Endometrium (tissue), 2 donors: ENCODE measurements around the gene FMN1.

Experiments
- FAIRE-seq: peaks from 2 replicates; lab custom pipeline; 2012; peaks lifted over from hg19 to GRCh38; lab: Jason Lieb, UNC
- donor health status: control.
- donor health status: control.

FMN1 gene

DNA sequence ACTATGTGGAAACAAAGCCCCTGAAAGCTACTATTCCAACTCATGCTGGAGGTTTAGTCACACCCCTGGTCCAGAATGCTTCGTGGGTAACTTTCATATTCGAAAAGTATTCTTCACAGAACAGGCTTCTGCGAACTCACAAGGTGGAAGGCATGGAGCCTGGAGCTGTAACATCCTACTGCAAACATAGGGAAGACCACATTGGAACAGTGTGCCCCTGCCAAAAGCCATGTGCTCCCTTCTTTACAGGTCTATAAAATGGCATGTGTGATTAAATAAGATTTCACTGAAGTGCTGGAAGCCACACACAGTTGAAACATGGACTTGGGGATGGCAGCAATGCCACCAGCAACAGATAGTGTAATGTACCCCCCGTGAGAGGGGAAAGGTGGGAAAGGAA, 370.8 kb downstream of the FMN1 start:
- FAIRE-seq: no peak

GRCh38 chr15:32822739-32823138, 371.8 kb downstream of the FMN1 start:
- no peak for FAIRE-seq

GRCh38 chr15:32819448-32819847, 375.1 kb downstream of the FMN1 start:
- no peak for FAIRE-seq

- peak; percentile 8 for FAIRE-seq
Observed at GRCh38 chr15:32818758-32819447, 375.6 kb downstream of the FMN1 start.

DNA sequence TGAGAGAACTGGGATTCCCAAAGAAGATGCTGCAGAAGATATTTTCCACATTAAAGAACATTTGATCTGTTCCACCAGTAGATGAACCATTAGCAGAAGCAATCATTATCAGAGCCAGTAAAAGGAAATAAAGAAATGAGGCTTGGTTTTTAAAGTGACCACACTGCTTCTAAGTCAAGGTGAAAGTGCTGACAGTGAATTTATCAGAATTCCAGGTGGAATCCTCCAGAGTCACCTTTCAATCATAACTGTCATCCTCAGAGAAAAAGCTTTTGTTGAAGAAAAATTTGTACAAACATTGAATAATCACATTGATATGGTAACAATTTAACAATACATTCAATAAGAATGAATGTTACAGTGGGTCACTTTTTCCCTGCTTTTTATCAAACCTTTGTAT, 376.9 kb downstream of the FMN1 start:
- FAIRE-seq: no peak

DNA sequence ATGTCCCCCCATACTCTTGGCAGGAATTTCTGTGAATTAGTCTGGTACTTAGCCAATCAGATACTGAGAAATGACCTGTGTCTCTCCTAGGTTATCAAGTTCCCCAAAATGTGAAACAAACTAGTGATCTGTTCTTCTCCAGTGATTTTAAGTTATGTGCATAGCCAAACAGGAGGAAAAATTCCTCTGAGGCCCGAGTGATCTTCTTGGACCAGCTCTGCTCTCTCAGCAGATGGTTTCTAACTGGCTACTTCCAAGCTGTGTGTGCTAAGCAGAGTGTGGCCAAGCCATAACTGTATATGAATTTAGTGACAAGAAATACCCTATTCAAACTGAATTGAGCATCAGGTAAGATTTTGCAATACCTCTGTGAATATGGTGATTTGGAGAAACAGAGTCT, 387.2 kb downstream of the FMN1 start:
- no peak for FAIRE-seq

DNA sequence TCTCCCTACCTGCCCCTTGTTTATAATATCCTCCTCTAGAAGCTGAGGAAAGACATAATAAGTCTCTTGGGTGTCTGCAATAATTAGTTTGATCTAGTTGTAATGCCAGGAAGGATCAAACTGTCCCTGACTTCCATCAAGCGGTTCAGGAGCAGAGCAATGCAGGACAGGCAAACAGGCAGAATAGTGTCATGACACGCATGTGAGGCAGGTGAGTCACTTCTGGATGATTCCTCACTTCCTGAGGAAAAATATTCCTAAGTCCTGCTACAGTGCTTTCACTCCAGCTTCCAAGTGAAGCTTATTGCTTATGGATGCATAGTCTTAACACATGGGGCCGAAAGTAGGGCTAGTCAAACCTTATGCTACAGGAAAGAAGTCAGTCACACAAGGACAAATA, 390.9 kb downstream of the FMN1 start:
- FAIRE-seq: no peak

GRCh38 chr15:32802286-32802936, 392.1 kb downstream of the FMN1 start:
- FAIRE-seq: no peak

GRCh38 chr15:32799936-32800535, 394.5 kb downstream of the FMN1 start:
- FAIRE-seq: no peak

GRCh38 chr15:32796856-32797255, 397.7 kb downstream of the FMN1 start:
- FAIRE-seq: no peak

GRCh38 chr15:32794973-32795372, 399.5 kb downstream of the FMN1 start:
- FAIRE-seq: no peak

DNA sequence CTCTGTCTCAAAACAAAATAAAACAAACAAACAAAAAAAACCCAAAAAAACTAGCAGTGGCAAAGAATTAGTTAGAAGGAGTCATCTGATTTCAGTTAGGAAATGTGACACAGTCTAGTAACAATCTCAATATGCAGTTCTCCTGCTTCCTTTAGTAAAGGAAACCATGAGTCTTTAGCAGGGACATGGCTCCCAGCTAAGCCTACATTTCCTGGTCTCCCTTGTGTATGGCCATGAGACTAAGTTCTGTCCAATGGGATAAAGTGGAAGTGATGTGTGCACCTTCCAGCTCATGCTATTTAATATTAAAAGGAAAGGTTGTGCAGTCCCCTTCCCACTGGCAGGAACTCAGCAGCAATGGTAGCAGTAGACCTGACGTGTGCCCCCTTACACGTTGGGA, 402.1 kb downstream of the FMN1 start:
- FAIRE-seq: no peak

GRCh38 chr15:32790352-32790999, 404.0 kb downstream of the FMN1 start:
- FAIRE-seq: no peak

DNA sequence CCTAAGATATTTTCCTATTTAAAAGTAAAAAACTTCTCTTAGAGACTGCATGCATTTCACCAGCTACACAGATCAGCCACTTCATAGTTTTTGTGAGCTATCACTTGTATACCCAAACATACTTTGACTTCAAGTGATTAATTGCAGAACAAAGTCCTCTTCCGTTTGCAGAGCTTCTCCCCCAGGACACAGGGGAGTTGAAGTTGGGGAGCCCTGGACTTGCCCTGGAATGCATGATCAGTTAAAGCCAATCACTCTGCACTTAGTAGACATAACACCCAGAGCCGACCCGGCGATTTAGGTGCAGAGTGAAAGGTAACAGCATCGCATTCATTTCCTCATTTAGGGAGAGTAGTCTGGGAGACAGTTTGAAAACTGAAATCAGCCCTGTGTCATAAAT, 406.6 kb downstream of the FMN1 start:
- FAIRE-seq: no peak

- FAIRE-seq: peak; percentile 91
Observed at GRCh38 chr15:32786906-32787305, 407.6 kb downstream of the FMN1 start.

DNA sequence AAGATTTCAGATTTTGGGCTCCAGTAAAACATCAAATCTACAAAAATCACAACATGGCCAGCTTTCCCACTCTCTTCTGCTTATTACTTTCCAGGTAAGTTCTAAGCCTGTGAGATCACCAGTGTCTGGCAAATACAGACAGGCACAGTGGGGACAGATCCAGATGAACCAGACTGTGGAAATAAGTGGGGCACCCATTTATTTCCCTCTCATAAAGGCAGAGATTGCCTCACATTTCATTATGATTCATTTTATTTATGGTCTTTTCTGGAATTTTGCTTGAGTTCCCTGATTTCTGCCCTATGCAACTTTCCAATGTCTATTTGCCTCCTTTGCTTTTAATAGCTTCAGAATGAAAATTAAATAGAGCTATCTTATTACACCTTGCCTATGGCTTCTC, 409.9 kb downstream of the FMN1 start:
- no peak for FAIRE-seq

- no peak for FAIRE-seq
Observed at GRCh38 chr15:32781781-32782180, 412.7 kb downstream of the FMN1 start.

DNA sequence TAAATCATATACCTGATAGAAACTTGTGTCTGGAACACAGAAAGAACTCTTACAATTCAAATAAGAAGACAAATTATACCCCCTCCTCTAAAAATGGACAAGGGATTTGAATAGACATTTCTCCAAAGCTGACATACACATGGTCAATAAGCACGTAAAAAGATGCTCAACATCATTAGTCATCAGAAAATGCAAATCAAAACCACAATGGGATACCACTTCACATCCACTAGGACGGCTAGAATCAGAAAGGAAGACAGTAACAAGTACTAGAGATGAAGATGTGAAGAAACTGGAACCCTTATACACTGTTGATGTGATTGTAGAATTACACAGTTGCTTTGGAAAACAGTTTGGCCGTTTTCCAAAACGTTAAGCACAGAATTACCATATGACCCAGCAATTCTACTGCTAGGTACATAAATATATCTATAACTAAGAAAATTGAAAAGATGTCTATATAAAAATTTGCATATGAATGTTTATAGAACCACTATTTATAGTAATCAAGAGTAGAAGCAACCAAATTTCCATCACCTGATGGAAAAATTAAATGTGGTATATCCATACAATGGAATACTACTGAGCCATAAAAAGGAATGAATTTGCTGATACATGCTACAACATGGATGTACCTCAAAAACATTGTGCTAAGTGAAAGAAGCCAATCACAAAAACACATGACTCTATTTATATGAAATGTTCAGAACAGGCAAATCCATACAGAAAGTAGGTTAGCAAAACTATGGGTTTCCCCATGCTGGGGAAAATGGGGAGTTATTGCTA, 415.9 kb downstream of the FMN1 start:
- FAIRE-seq: no peak

GRCh38 chr15:32775103-32775502, 419.4 kb downstream of the FMN1 start:
- FAIRE-seq: no peak

DNA sequence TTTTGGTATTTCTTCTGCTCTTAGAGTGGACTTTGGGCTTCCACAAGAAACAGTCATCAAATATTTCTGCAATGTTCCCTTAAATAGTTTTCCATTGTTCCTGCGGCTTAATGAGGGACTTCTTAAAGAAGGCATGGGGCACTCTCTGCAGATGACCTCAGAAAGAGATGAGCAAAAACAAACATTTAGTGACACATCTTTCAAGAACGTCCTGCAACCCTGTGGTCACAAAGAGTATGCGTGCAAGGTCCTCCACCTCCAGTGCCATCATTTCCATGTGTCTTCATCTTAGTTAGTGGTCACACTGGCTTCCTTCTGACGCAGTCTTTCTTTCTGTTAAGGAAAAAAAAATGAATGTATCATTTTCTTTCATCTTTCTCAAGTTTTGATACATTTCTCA, 420.5 kb downstream of the FMN1 start:
- FAIRE-seq: no peak

- FAIRE-seq: no peak
Observed at GRCh38 chr15:32767236-32767635, 427.3 kb downstream of the FMN1 start.

GRCh38 chr15:32766101-32766500, 428.4 kb downstream of the FMN1 start:
- no peak for FAIRE-seq
